IMR-90 (cell line): ENCODE results near the gene ISM2. TPM values are rescaled to one million over a fixed set of nuclear protein-coding genes. Genes with fewer than 3 reads are reported as not detected.

Experiments used
- ATAC-seq: fragments of 200-7000 bp; cut with Tn5 transposase; 2 replicates; pipeline ENCODE4 v1.9.1; 2020; ENCODE audit warnings: low read depth, mild to moderate bottlenecking, moderate library complexity
- BruUV-seq: library from RNA; stranded (reverse); fragments of 400-500 nt; replicated peaks from 2 replicates; lab custom pipeline; 2021; lab: Mats Ljungman, UMichigan
- CTCF ChIA-PET: fragments of 300-600 bp; formaldehyde crosslinking; extraction: SDS; loops from one replicate; lab custom pipeline; 2021; ENCODE audit warnings: antibody characterized with exemption; lab: Yijun Ruan, JAX
- POLR2A ChIA-PET: fragments of 300-600 bp; sonication (Branson Sonifier 250); formaldehyde crosslinking; loops from one replicate; lab custom pipeline; 2022; ENCODE audit warnings: antibody characterized with exemption; ENCODE audit not compliant: unreplicated experiment; lab: Charles Lee
- DNase-seq: peaks from one replicate; pipeline ENCODE4 v3.0.0; 2013
- H2AFZ ChIP-seq: replicated peaks from 2 replicates; pipeline ENCODE3; 2013; ENCODE audit warnings: low read length, mild to moderate bottlenecking; ENCODE audit not compliant: poor library complexity
- H2AK5ac ChIP-seq: 2 replicates; pipeline ENCODE4 v1.6.1; 2013; ENCODE audit warnings: low read depth, low read length, inconsistent platforms
- H2AK9ac ChIP-seq: replicated peaks from 2 replicates; pipeline ENCODE3; 2013; ENCODE audit warnings: mild to moderate bottlenecking, low read depth, low read length, moderate library complexity; ENCODE audit not compliant: poor library complexity
- H2BK120ac ChIP-seq: 2 replicates; pipeline ENCODE4 v1.6.1; 2013; ENCODE audit warnings: low read depth, low read length, inconsistent platforms
- H2BK15ac ChIP-seq: 3 replicates; pipeline ENCODE4 v1.6.1; 2013; ENCODE audit warnings: low read depth, low read length, inconsistent platforms
- H2BK20ac ChIP-seq: 2 replicates; pipeline ENCODE4 v1.6.1; 2013; ENCODE audit warnings: low read depth, mild to moderate bottlenecking, inconsistent platforms, low read length, moderate library complexity
- H2BK5ac ChIP-seq: 2 replicates; pipeline ENCODE4 v1.6.1; 2013; ENCODE audit warnings: mild to moderate bottlenecking, low read depth, low read length, inconsistent platforms; ENCODE audit not compliant: poor library complexity, severe bottlenecking
- H3K14ac ChIP-seq: replicated peaks from 2 replicates; pipeline ENCODE4 v1.6.1; 2013; ENCODE audit warnings: low read depth, low read length, inconsistent platforms
- H3K18ac ChIP-seq: 2 replicates; pipeline ENCODE4 v1.6.1; 2013; ENCODE audit warnings: low read depth, low read length, control low read depth
- H3K23ac ChIP-seq: 2 replicates; pipeline ENCODE4 v1.6.1; 2013; ENCODE audit warnings: low read depth, low read length, inconsistent platforms
- H3K27ac ChIP-seq: 2 replicates; pipeline ENCODE4 v1.5.1; 2013; ENCODE audit warnings: mild to moderate bottlenecking, control low read depth, low read length; ENCODE audit not compliant: insufficient read depth
- H3K27me3 ChIP-seq: 2 replicates; pipeline ENCODE4 v1.6.1; 2013; ENCODE audit warnings: low read length; ENCODE audit not compliant: control insufficient read depth, insufficient read depth
- H3K36me3 ChIP-seq: 2 replicates; pipeline ENCODE4 v1.6.1; 2013; ENCODE audit warnings: low read length, mixed read lengths; ENCODE audit not compliant: control insufficient read depth, insufficient read depth
- H3K4ac ChIP-seq: 2 replicates; pipeline ENCODE4 v1.6.1; 2013; ENCODE audit warnings: low read depth, low read length, inconsistent platforms
- H3K4me1 ChIP-seq: 2 replicates; pipeline ENCODE4 v1.6.1; 2013; ENCODE audit warnings: low read length, mixed read lengths; ENCODE audit not compliant: control insufficient read depth, insufficient read depth
- H3K4me2 ChIP-seq: 2 replicates; pipeline ENCODE4 v1.6.1; 2013; ENCODE audit warnings: low read depth, mild to moderate bottlenecking, control low read depth, low read length, moderate library complexity
- H3K4me3 ChIP-seq: 2 replicates; pipeline ENCODE4 v1.5.1; 2013; ENCODE audit warnings: low read depth, mild to moderate bottlenecking, control low read depth, low read length, moderate library complexity; ENCODE audit not compliant: insufficient read depth
- H3K56ac ChIP-seq: 2 replicates; pipeline ENCODE4 v1.6.1; 2013; ENCODE audit warnings: low read length, inconsistent platforms; ENCODE audit not compliant: insufficient read depth; ENCODE audit errors: extremely low read depth
- H3K79me1 ChIP-seq, 2 experiments: 2 replicates each; pipeline ENCODE4 v1.6.1; 2013; ENCODE audit warnings: low read length in 2 of 2, inconsistent platforms in 1 of 2, low read depth in 1 of 2
- H3K9ac ChIP-seq: 2 replicates; pipeline ENCODE4 v1.6.1; 2013; ENCODE audit warnings: low read depth, low read length, control low read depth
- H3K9me1 ChIP-seq: 2 replicates; pipeline ENCODE4 v1.6.1; 2013; ENCODE audit warnings: low read length, inconsistent platforms; ENCODE audit not compliant: insufficient read depth
- H3K9me3 ChIP-seq: 2 replicates; pipeline ENCODE4 v1.6.1; 2013; ENCODE audit warnings: low read length; ENCODE audit not compliant: control insufficient read depth, insufficient read depth
- H4K20me1 ChIP-seq: 2 replicates; pipeline ENCODE4 v1.6.1; 2013; ENCODE audit warnings: low read length, inconsistent platforms; ENCODE audit not compliant: insufficient read depth
- H4K5ac ChIP-seq: 2 replicates; pipeline ENCODE4 v1.6.1; 2013; ENCODE audit warnings: mild to moderate bottlenecking, low read depth, low read length, control low read depth
- H4K8ac ChIP-seq, 2 experiments: 2 replicates each; pipeline ENCODE4 v1.6.1; 2013; ENCODE audit warnings: low read depth in 2 of 2, low read length in 2 of 2, control low read depth in 1 of 2, inconsistent platforms in 1 of 2
- H4K91ac ChIP-seq: 2 replicates; pipeline ENCODE4 v1.6.1; 2013; ENCODE audit warnings: low read depth, low read length, inconsistent platforms; ENCODE audit not compliant: insufficient read depth
- BHLHE40 ChIP-seq: fragments of 150-350 bp; IDR thresholded peaks from 2 replicates; pipeline ENCODE4 v1.6.1; 2016; ENCODE audit warnings: mild to moderate bottlenecking, low read depth, low read length
- CEBPB ChIP-seq: IDR thresholded peaks from 2 replicates; pipeline ENCODE4 v1.6.1; 2012; ENCODE audit warnings: low read depth, low read length, improper control_type of control experiment
- CHD1 ChIP-seq: IDR thresholded peaks from 2 replicates; pipeline ENCODE4 v1.6.1; 2012; ENCODE audit warnings: low read depth, low read length, improper control_type of control experiment
- CTCF ChIP-seq: conservative IDR thresholded peaks from 2 replicates; pipeline ENCODE4 v1.5.1; 2012; ENCODE audit warnings: mild to moderate bottlenecking, low read depth, low read length, improper control_type of control experiment
- ELK1 ChIP-seq: fragments of 150-350 bp; IDR thresholded peaks from 2 replicates; pipeline ENCODE4 v1.6.1; 2016; ENCODE audit warnings: low read depth, mild to moderate bottlenecking, low read length, moderate library complexity, borderline replicate concordance
- FOS ChIP-seq: fragments of 150-350 bp; IDR thresholded peaks from 2 replicates; pipeline ENCODE4 v1.6.1; 2016; ENCODE audit warnings: low read depth, low read length
- MAFK ChIP-seq: IDR thresholded peaks from 2 replicates; pipeline ENCODE4 v1.6.1; 2012; ENCODE audit warnings: low read depth, low read length, improper control_type of control experiment
- MAZ ChIP-seq: IDR thresholded peaks from 2 replicates; pipeline ENCODE4 v1.6.1; 2012; ENCODE audit warnings: low read depth, mild to moderate bottlenecking, low read length, improper control_type of control experiment, moderate library complexity, borderline replicate concordance
- MXI1 ChIP-seq: IDR thresholded peaks from 2 replicates; pipeline ENCODE4 v1.6.1; 2012; ENCODE audit warnings: low read depth, mild to moderate bottlenecking, low read length, moderate library complexity, borderline replicate concordance
- NFE2L2 ChIP-seq: fragments of 150-350 bp; IDR thresholded peaks from 2 replicates; pipeline ENCODE4 v1.6.1; 2016; ENCODE audit warnings: low read depth, mild to moderate bottlenecking, low read length
- POLR2A ChIP-seq: IDR thresholded peaks from 2 replicates; pipeline ENCODE4 v1.6.1; 2012; ENCODE audit warnings: mild to moderate bottlenecking, low read depth, low read length
- RAD21 ChIP-seq: IDR thresholded peaks from 2 replicates; pipeline ENCODE4 v1.6.1; 2012; ENCODE audit warnings: low read length, improper control_type of control experiment
- RCOR1 ChIP-seq: IDR thresholded peaks from 2 replicates; pipeline ENCODE4 v1.6.1; 2012; ENCODE audit warnings: mild to moderate bottlenecking, low read length, improper control_type of control experiment; ENCODE audit not compliant: insufficient replicate concordance
- RFX5 ChIP-seq: IDR thresholded peaks from 2 replicates; pipeline ENCODE4 v1.8.0; 2012; ENCODE audit warnings: low read depth, mild to moderate bottlenecking, low read length, moderate library complexity
- SMC3 ChIP-seq: fragments of 150-350 bp; IDR thresholded peaks from 2 replicates; pipeline ENCODE4 v1.6.1; 2016; ENCODE audit warnings: low read depth, mild to moderate bottlenecking, antibody characterized with exemption, low read length, moderate library complexity
- WGBS, 2 experiments: methylation state at CpG; one replicate each; pipeline versions ENCODE4 v1.1.5 to v1.1.7; 2013; ENCODE audit warnings: missing lambda C conversion rate in 2 of 2; ENCODE audit not compliant: insufficient read length in 1 of 2; ENCODE audit errors: extremely low coverage in 2 of 2; 5-methylcytosine and 5-hydroxymethylcytosine counted together
- dilution Hi-C: fragments of 300-500 bp; cut with HindIII; formaldehyde crosslinking; loops from one replicate; pipeline ENCODE4 v1.14.3; 2018; ENCODE audit warnings: low sequenced_read_pairs; ENCODE audit not compliant: unreplicated experiment
- in situ Hi-C: fragments of 300-500 bp; cut with MboI; formaldehyde crosslinking; loops from 3 replicates; pipeline ENCODE4 v1.14.3; 2019; ENCODE audit warnings: low sequenced_read_pairs, inconsistent platforms, mixed read lengths
- intact Hi-C: fragments of 100-400 bp; cut with micrococcal nuclease; formaldehyde crosslinking; loops from 2 replicates; pipeline ENCODE4 v1.10.0; 2022
- polyA plus RNA-seq, 3 experiments: library from polyadenylated mRNA; depleted of rRNA; stranded (reverse); fragments of >200 nt; gene quantifications; 2 replicates each; pipeline ENCODE4 v1.2.3, GENCODE V29; 2012; ENCODE audit warnings: low replicate concordance in 1 of 3
- total RNA-seq: library from RNA; depleted of rRNA; stranded (reverse); fragments of >200 nt; gene quantifications from 2 replicates; pipeline ENCODE4 v1.2.3, GENCODE V29; 2012
- TF ChIP-seq, protein P1 (sequence below): fragments of 150-350 bp; IDR thresholded peaks from 2 replicates; pipeline ENCODE4 v1.6.1; 2017; ENCODE audit warnings: mild to moderate bottlenecking, antibody characterized with exemption, low read length, low read depth

ISM2 gene
- total and polyA plus RNA-seq, 2 of the 4 experiments (the other 2 are of a cell fraction): under 0.01 to 0.12 TPM

DNA sequence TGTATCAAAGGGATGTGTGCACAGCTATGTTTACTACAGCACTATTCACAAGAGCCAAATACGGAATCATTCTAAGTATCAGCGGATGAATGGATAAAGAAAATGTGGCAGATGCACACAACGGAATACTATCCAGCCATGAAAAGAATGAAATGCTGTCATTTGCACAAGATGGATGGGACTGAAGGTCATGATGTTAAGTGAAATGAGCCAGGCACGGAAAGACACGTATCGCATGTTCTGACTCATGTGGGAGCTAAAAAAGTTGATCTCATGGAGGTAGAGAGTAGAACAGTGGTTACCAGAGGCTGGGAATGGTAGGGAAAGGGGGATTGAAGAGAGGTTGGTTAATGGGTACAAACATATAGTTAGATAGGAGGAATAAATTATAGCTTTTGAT is 25.9 kb upstream of the ISM2 start:
- no peak overlapping the region for H4K5ac ChIP-seq
- peaks cover 7% of the 10 kb centered on the region; the same call in 1 of the 2 replicates for H4K20me1 ChIP-seq
- H3K4me1 ChIP-seq: peaks cover 3% of the 10 kb centered on the region; the same call in 1 of the 2 replicates
- H2BK15ac ChIP-seq: no peak overlapping the region
- ChIA-PET POLR2A (no interaction called here), CTCF (interaction anchor here (0.7 kb wide), 1 partner anchor 46 kb away, joined by 3 read pairs; no protein-coding TSS in a partner anchor)
- DNase-seq (no peak), ATAC-seq (no peak)
- no peak overlapping the region for H2AK5ac ChIP-seq
- H2BK5ac ChIP-seq: no peak overlapping the region
- H3K56ac ChIP-seq: no peak overlapping the region
- WGBS, 2 experiments: 84% methylated on average over 5 of the region's 6 CpGs; no CpG with 5 or more reads in 1 of the 2 experiments
- H2AFZ ChIP-seq: no peak overlapping the region
- no peak overlapping the region for H4K8ac ChIP-seq
- no TSS peak for BruUV-seq
- no peak overlapping the region for H3K4me3 ChIP-seq
- no peak overlapping the region for H2BK20ac ChIP-seq
- no peak overlapping the region for H4K91ac ChIP-seq
- no peak overlapping the region for H3K9ac ChIP-seq
- no peak overlapping the region for H3K18ac ChIP-seq
- peaks cover 19 to 20% of the 10 kb centered on the region in 2 experiments for H3K79me1 ChIP-seq
- TF ChIP-seq CEBPB (no peak), RAD21 (no peak), SMC3 (no peak), RFX5 (no peak), RCOR1 (no peak), BHLHE40 (no peak), CTCF (no peak), CHD1 (no peak), ELK1 (no peak), POLR2A (no peak), MXI1 (no peak), MAZ (no peak), NFE2L2 (no peak), MAFK (no peak), FOS (no peak)
- TF ChIP-seq, protein P1, sequence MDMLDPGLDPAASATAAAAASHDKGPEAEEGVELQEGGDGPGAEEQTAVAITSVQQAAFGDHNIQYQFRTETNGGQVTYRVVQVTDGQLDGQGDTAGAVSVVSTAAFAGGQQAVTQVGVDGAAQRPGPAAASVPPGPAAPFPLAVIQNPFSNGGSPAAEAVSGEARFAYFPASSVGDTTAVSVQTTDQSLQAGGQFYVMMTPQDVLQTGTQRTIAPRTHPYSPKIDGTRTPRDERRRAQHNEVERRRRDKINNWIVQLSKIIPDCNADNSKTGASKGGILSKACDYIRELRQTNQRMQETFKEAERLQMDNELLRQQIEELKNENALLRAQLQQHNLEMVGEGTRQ: no peak
- no peaks in the 10 kb centered on the region for H3K9me3 ChIP-seq
- H3K36me3 ChIP-seq: peaks cover 8% of the 10 kb centered on the region
- H3K4ac ChIP-seq: no peak overlapping the region
- no peak overlapping the region for H3K4me2 ChIP-seq
- no peak overlapping the region for H3K27ac ChIP-seq
- H3K23ac ChIP-seq: no peak overlapping the region
- H3K27me3 ChIP-seq: no peaks in the 10 kb centered on the region
- H3K14ac ChIP-seq: no peak overlapping the region
- in situ Hi-C loops (no loop called here), intact Hi-C loops (no loop called here), dilution Hi-C loops (no loop called here)
- H2AK9ac ChIP-seq: no peak overlapping the region
- no peak overlapping the region for H2BK120ac ChIP-seq
- H3K9me1 ChIP-seq: peaks cover 3% of the 10 kb centered on the region; the same call in 1 of the 2 replicates
